Astrocyte (in vitro differentiated cells and primary cell): Measurements from ENCODE around the gene TRAF1. TPM values are rescaled to one million over a fixed set of nuclear protein-coding genes. Genes with fewer than 3 reads are reported as not detected.
A peak's percentile ranks its signal among the peaks of the same experiment; 100 is the strongest.

ENCODE experiments used
- DNase-seq: peaks from one replicate; pipeline ENCODE4 v3.0.0-alpha.2; 2010; ENCODE audit warnings: low read depth
- FAIRE-seq: peaks from 2 replicates; lab custom pipeline; 2011; peaks lifted over from hg19 to GRCh38; lab: Jason Lieb, UNC
- H2AFZ ChIP-seq: 2 replicates; pipeline ENCODE4 v1.6.0; 2012; ENCODE audit warnings: low read depth, low read length, inconsistent platforms
- H3K27ac ChIP-seq: 2 replicates; pipeline ENCODE4 v1.5.1; 2011; ENCODE audit warnings: low read depth, low read length, inconsistent platforms
- H3K27me3 ChIP-seq: 2 replicates; pipeline ENCODE4 v1.6.0; 2011; ENCODE audit warnings: low read length, inconsistent platforms; ENCODE audit not compliant: insufficient read depth
- H3K36me3 ChIP-seq: 2 replicates; pipeline ENCODE4 v1.5.1; 2011; ENCODE audit warnings: low read length, inconsistent platforms; ENCODE audit not compliant: insufficient read depth
- H3K4me1 ChIP-seq: 2 replicates; pipeline ENCODE4 v1.5.1; 2011; ENCODE audit warnings: low read length, inconsistent platforms; ENCODE audit not compliant: insufficient read depth
- H3K4me2 ChIP-seq: 2 replicates; pipeline ENCODE4 v1.6.0; 2012; ENCODE audit warnings: low read length, inconsistent platforms
- H3K4me3 ChIP-seq: 2 replicates; pipeline ENCODE4 v1.5.1; 2011; ENCODE audit warnings: low read depth, mild to moderate bottlenecking, low read length, inconsistent platforms; ENCODE audit not compliant: insufficient read depth
- H3K79me2 ChIP-seq: 2 replicates; pipeline ENCODE4 v1.6.0; 2012; ENCODE audit warnings: mild to moderate bottlenecking, low read length, inconsistent platforms; ENCODE audit not compliant: insufficient read depth
- H3K9ac ChIP-seq: 2 replicates; pipeline ENCODE4 v1.6.0; 2012; ENCODE audit warnings: mild to moderate bottlenecking, low read length, inconsistent platforms
- H3K9me3 ChIP-seq: 2 replicates; pipeline ENCODE4 v1.5.1; 2012; ENCODE audit warnings: low read depth, mild to moderate bottlenecking, low read length, inconsistent platforms; ENCODE audit not compliant: insufficient read depth
- H4K20me1 ChIP-seq: 2 replicates; pipeline ENCODE4 v1.6.0; 2012; ENCODE audit warnings: low read length, inconsistent platforms; ENCODE audit not compliant: insufficient read depth
- H3K27ac Mint-ChIP-seq: one replicate; pipeline ENCODE4 v1.8.0; 2021; ENCODE audit warnings: mild to moderate bottlenecking, mixed read lengths; ENCODE audit not compliant: unreplicated experiment
- H3K27me3 Mint-ChIP-seq: one replicate; pipeline ENCODE4 v1.8.0; 2021; ENCODE audit warnings: low read depth, mixed read lengths; ENCODE audit not compliant: unreplicated experiment
- H3K36me3 Mint-ChIP-seq: one replicate; pipeline ENCODE4 v1.8.0; 2021; ENCODE audit warnings: low read depth, mixed read lengths; ENCODE audit not compliant: unreplicated experiment
- H3K4me1 Mint-ChIP-seq: one replicate; pipeline ENCODE4 v1.8.0; 2021; ENCODE audit warnings: low read depth, mixed read lengths; ENCODE audit not compliant: unreplicated experiment
- H3K4me3 Mint-ChIP-seq: one replicate; pipeline ENCODE4 v1.8.0; 2021; ENCODE audit warnings: mild to moderate bottlenecking, moderate library complexity, mixed read lengths; ENCODE audit not compliant: unreplicated experiment
- H3K9me3 Mint-ChIP-seq: one replicate; pipeline ENCODE4 v1.8.0; 2021; ENCODE audit warnings: mild to moderate bottlenecking, mixed read lengths; ENCODE audit not compliant: unreplicated experiment
- EZH2 ChIP-seq: IDR thresholded peaks from 2 replicates; pipeline ENCODE4 v1.6.1; 2012; ENCODE audit warnings: mild to moderate bottlenecking, low read length, inconsistent platforms; ENCODE audit not compliant: insufficient read depth
- total RNA-seq: library from RNA; stranded (reverse); gene quantifications from 2 replicates; pipeline ENCODE4 v1.2.1, GENCODE V29; 2021
- TF ChIP-seq, protein P1 (sequence below): IDR thresholded peaks from 2 replicates; pipeline ENCODE4 v1.5.1; 2011; ENCODE audit warnings: low read depth, mild to moderate bottlenecking, inconsistent platforms, low read length, moderate library complexity; ENCODE audit not compliant: insufficient read depth

The TRAF1 gene
- total RNA-seq, 1 donor from 2014 or later, result 4.2 TPM

DNA sequence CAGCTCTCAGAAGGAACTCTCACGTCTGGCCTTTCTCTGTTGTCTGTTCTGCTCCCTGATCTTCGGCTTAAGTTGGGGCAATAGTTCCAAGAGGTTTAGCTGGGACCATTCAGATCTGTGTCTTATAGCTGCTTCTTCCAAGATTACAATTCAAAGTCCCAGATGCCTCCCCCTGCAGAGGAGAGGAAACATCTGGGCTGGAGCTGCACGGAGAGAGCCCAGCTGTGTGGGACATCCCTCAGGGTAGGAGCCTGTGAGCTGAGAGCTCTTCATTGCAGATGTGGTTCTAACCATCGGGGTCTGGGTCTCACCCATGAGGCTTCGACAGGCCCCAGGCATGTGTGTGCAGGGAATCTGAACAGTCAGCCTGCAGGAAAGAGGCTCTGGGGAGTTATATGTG is 40.6 kb downstream of the TRAF1 start:
- H3K4me1 ChIP-seq, result peaks cover 10% of the 10 kb centered on the region
- H3K79me2 ChIP-seq, result no peaks in the 10 kb centered on the region
- H3K27me3 Mint-ChIP-seq, result peaks cover 2% of the 10 kb centered on the region
- no peak overlapping the region for H2AFZ ChIP-seq
- peaks cover 9% of the 10 kb centered on the region for H3K27me3 ChIP-seq
- no peak for DNase-seq
- TF ChIP-seq EZH2, result no peak
- TF ChIP-seq, protein P1, sequence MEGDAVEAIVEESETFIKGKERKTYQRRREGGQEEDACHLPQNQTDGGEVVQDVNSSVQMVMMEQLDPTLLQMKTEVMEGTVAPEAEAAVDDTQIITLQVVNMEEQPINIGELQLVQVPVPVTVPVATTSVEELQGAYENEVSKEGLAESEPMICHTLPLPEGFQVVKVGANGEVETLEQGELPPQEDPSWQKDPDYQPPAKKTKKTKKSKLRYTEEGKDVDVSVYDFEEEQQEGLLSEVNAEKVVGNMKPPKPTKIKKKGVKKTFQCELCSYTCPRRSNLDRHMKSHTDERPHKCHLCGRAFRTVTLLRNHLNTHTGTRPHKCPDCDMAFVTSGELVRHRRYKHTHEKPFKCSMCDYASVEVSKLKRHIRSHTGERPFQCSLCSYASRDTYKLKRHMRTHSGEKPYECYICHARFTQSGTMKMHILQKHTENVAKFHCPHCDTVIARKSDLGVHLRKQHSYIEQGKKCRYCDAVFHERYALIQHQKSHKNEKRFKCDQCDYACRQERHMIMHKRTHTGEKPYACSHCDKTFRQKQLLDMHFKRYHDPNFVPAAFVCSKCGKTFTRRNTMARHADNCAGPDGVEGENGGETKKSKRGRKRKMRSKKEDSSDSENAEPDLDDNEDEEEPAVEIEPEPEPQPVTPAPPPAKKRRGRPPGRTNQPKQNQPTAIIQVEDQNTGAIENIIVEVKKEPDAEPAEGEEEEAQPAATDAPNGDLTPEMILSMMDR, result no peak
- H3K4me1 Mint-ChIP-seq, result peaks cover 15% of the 10 kb centered on the region
- H3K4me3 ChIP-seq, result no peak overlapping the region
- H3K36me3 ChIP-seq, result no peaks in the 10 kb centered on the region
- H4K20me1 ChIP-seq, result no peaks in the 10 kb centered on the region
- no peak for FAIRE-seq
- H3K27ac Mint-ChIP-seq, result peak overlapping the region; percentile 9
- no peak overlapping the region for H3K27ac ChIP-seq
- H3K4me2 ChIP-seq, result peak overlapping the region; percentile 47
- H3K9ac ChIP-seq, result no peak overlapping the region
- H3K9me3 Mint-ChIP-seq, result no peaks in the 10 kb centered on the region
- H3K4me3 Mint-ChIP-seq, result peak overlapping the region; percentile 3
- no peaks in the 10 kb centered on the region for H3K9me3 ChIP-seq
- H3K36me3 Mint-ChIP-seq, result no peaks in the 10 kb centered on the region

DNA sequence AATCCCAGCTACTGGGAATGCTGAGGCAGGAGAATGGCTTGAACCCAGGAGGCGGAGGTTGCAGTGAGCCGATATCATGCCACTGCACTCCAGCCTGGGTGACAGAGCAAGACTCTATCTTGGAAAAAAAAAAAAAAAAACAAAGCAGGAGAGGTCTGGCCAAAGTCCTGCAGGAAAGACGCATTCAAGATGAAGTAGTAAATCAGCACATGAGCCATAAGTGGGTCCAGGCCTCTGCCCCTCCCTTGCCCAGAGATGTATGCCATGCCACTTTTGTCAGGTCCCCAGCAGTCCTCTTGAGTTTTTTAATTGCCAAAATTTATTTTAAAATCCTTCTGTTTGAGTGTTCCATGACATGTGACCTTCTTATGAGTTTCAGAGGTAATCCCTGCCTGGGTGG is 41.1 kb downstream of the TRAF1 start:
- no peak for FAIRE-seq
- Histone ChIP-seq H4K20me1 (no peaks in the 10 kb centered on the region), H3K27ac (no peak overlapping the region), H3K9ac (no peak overlapping the region), H2AFZ (no peak overlapping the region), H3K36me3 (no peaks in the 10 kb centered on the region), H3K4me2 (no peak overlapping the region), H3K79me2 (no peaks in the 10 kb centered on the region), H3K9me3 (no peaks in the 10 kb centered on the region), H3K4me3 (no peak overlapping the region), H3K4me1 (peaks cover 10% of the 10 kb centered on the region), H3K27me3 (peaks cover 9% of the 10 kb centered on the region)
- no peak overlapping the region for H3K4me3 Mint-ChIP-seq
- H3K27me3 Mint-ChIP-seq, result peaks cover 2% of the 10 kb centered on the region
- no peak for TF ChIP-seq EZH2
- no peaks in the 10 kb centered on the region for H3K9me3 Mint-ChIP-seq
- no peak overlapping the region for H3K27ac Mint-ChIP-seq
- no peak for DNase-seq
- H3K4me1 Mint-ChIP-seq, result peaks cover 15% of the 10 kb centered on the region
- no peaks in the 10 kb centered on the region for H3K36me3 Mint-ChIP-seq

- H3K27me3 ChIP-seq, result peaks cover 7% of the 10 kb centered on the region
- FAIRE-seq (no peak), DNase-seq (no peak)
- no peak overlapping the region for H3K4me2 ChIP-seq
- no peak overlapping the region for H3K4me3 ChIP-seq
- Mint-ChIP-seq H3K27ac (no peak overlapping the region), H3K4me3 (no peak overlapping the region), H3K36me3 (no peaks in the 10 kb centered on the region), H3K9me3 (no peaks in the 10 kb centered on the region), H3K27me3 (peaks cover 4% of the 10 kb centered on the region), H3K4me1 (peaks cover 15% of the 10 kb centered on the region)
- peaks cover 10% of the 10 kb centered on the region for H3K4me1 ChIP-seq
- no peak overlapping the region for H3K27ac ChIP-seq
- H4K20me1 ChIP-seq, result no peaks in the 10 kb centered on the region
- no peaks in the 10 kb centered on the region for H3K36me3 ChIP-seq
- no peak overlapping the region for H3K9ac ChIP-seq
- H3K79me2 ChIP-seq, result no peaks in the 10 kb centered on the region
- H3K9me3 ChIP-seq, result no peaks in the 10 kb centered on the region
- TF ChIP-seq, protein P1, result no peak
- TF ChIP-seq EZH2, result no peak
- H2AFZ ChIP-seq, result no peak overlapping the region
Measured at GRCh38 chr9:120883608-120883996, 43.0 kb downstream of the TRAF1 start.
